ENCODE data around the gene PTGDS.

DNA sequence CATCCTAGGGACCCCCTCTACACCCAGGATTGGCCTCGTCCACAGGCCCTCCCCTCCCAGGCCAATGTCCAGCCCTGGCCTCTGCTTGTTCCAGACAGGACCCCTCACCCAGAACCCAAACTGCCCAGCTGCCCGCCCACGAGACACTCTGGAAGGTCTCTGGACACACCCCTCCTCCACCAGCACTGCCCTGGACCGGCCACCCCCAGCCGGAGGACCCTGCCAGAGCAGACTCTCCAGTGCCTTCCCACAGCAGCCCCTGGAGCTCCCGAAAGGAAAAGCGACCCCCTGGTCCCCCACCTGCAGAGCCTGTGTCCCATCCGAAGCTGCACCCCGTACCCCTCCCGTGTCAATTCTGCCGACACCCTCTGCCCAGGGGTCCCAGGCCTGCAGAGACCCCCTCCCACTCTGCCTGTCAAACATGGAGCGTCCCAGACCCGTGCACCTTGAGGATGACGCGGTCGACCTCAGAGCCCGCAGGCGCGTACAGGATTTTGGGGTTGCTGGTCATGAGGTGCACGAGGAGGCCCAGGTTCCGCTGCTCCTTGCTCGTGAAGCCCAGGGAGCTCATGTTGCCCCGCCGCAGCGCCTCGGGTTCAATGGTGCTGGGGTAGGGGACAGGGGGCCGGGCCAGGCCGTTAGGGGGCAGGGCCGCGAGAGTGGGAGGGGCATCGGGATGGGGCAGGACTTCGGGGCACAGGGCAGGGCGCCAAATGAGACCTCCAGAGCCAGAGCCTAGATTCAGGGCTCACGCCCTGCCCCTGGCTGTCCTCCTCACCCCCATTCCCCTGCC is 42.8 kb downstream of the PTGDS start:
- TF ChIP-seq, protein P1, sequence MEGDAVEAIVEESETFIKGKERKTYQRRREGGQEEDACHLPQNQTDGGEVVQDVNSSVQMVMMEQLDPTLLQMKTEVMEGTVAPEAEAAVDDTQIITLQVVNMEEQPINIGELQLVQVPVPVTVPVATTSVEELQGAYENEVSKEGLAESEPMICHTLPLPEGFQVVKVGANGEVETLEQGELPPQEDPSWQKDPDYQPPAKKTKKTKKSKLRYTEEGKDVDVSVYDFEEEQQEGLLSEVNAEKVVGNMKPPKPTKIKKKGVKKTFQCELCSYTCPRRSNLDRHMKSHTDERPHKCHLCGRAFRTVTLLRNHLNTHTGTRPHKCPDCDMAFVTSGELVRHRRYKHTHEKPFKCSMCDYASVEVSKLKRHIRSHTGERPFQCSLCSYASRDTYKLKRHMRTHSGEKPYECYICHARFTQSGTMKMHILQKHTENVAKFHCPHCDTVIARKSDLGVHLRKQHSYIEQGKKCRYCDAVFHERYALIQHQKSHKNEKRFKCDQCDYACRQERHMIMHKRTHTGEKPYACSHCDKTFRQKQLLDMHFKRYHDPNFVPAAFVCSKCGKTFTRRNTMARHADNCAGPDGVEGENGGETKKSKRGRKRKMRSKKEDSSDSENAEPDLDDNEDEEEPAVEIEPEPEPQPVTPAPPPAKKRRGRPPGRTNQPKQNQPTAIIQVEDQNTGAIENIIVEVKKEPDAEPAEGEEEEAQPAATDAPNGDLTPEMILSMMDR (IDR thresholded peaks at IDR 0.05; ENCODE audit: borderline replicate concordance, extremely low read depth, low read length, poor library complexity, severe bottlenecking), result no peak
- no peak for TF ChIP-seq EZH2 (IDR thresholded peaks at IDR 0.05; ENCODE audit: borderline replicate concordance, low read depth, low read length, severe bottlenecking)

All from DND-41 (cell line).